GOT3 (cell line): ENCODE results near the gene TP53TG3D.
"Not testable (repeated sequence)": the region's sequence is repeated elsewhere in the genome, so short reads cannot be mapped to it uniquely, and the experiment has no call there.

Source experiments
- DNase-seq: peaks from one replicate; lab custom pipeline; 2025; ENCODE audit warnings: mixed read lengths; lab: John Stamatoyannopoulos, UW

TP53TG3D gene

GRCh38 chr16:32252986-32253385 lies at the start of gene TP53TG3D:
Gene TP53TG3D, plus strand, starts transcription at chr16:32253286. Its CDS starts 68 bp downstream, at chr16:32253354.
- DNase-seq, result not testable (repeated sequence)

GRCh38 chr16:32253507-32253906 lies 421 bp downstream of the TP53TG3D start:
- not testable (repeated sequence) for DNase-seq

- not testable (repeated sequence) for DNase-seq
These were observed 8.4 kb downstream of the TP53TG3D start for GRCh38 chr16:32261526-32261925.

- DNase-seq, result not testable (repeated sequence)
These were observed 10.5 kb downstream of the TP53TG3D start for GRCh38 chr16:32263552-32263951.

- DNase-seq, result not testable (repeated sequence)
These were observed 28.8 kb downstream of the TP53TG3D start for GRCh38 chr16:32281910-32282309.

- not testable (repeated sequence) for DNase-seq
These were observed 29.9 kb downstream of the TP53TG3D start for GRCh38 chr16:32283024-32283423.

GRCh38 chr16:32283917-32284495 lies 30.9 kb downstream of the TP53TG3D start:
- not testable (repeated sequence) for DNase-seq

GRCh38 chr16:32284800-32285796 lies 32.0 kb downstream of the TP53TG3D start:
- DNase-seq, result not testable (repeated sequence)

- not testable (repeated sequence) for DNase-seq
These were observed 33.1 kb downstream of the TP53TG3D start for GRCh38 chr16:32286193-32286592.

GRCh38 chr16:32287743-32288142 lies 34.7 kb downstream of the TP53TG3D start:
- not testable (repeated sequence) for DNase-seq

- not testable (repeated sequence) for DNase-seq
These were observed 36.1 kb downstream of the TP53TG3D start for GRCh38 chr16:32289197-32289596.

GRCh38 chr16:32302776-32303175 lies 49.7 kb downstream of the TP53TG3D start:
- not testable (repeated sequence) for DNase-seq
